Measurements from ENCODE around the gene FDXR. TPM values are rescaled to one million over a fixed set of nuclear protein-coding genes. Genes with fewer than 3 reads are reported as not detected.

The FDXR gene
- total RNA-seq, 1 donor from 2014 or later: 10.0 TPM

GRCh38 chr17:74839990-74840852, 32.6 kb downstream of the FDXR start:
- DNase-seq (ENCODE audit: low spot score): no peak
- ATAC-seq: no peak

- ATAC-seq (no peak), DNase-seq (ENCODE audit: low spot score) (no peak)
These were observed 34.5 kb downstream of the FDXR start for GRCh38 chr17:74838274-74838673.

GRCh38 chr17:74836691-74837467, 35.9 kb downstream of the FDXR start:
- ATAC-seq (no peak), DNase-seq (ENCODE audit: low spot score) (no peak)

- DNase-seq (ENCODE audit: low spot score) (no peak), ATAC-seq (no peak)
These were observed 36.6 kb downstream of the FDXR start for GRCh38 chr17:74836191-74836590.

GRCh38 chr17:74833501-74834377, 39.1 kb downstream of the FDXR start:
- DNase-seq (ENCODE audit: low spot score) (no peak), ATAC-seq (peak; percentile 50)

- ATAC-seq (no peak), DNase-seq (ENCODE audit: low spot score) (no peak)
These were observed 40.4 kb downstream of the FDXR start for GRCh38 chr17:74832421-74832820.

- no peak for DNase-seq (ENCODE audit: low spot score)
- ATAC-seq: no peak
These were observed 41.2 kb downstream of the FDXR start for GRCh38 chr17:74831444-74832146.

GRCh38 chr17:74830861-74831260, 41.9 kb downstream of the FDXR start:
- no peak for DNase-seq (ENCODE audit: low spot score)
- ATAC-seq: no peak

- ATAC-seq (no peak), DNase-seq (ENCODE audit: low spot score) (no peak)
These were observed 45.0 kb downstream of the FDXR start for GRCh38 chr17:74827800-74828199.

GRCh38 chr17:74825952-74826719, 46.7 kb downstream of the FDXR start:
- no peak for ATAC-seq
- DNase-seq (ENCODE audit: low spot score): no peak

GRCh38 chr17:74824961-74825627, 47.7 kb downstream of the FDXR start:
- no peak for DNase-seq (ENCODE audit: low spot score)

GRCh38 chr17:74822939-74823367, 49.8 kb downstream of the FDXR start:
- peak; percentile 31 for ATAC-seq
- no peak for DNase-seq (ENCODE audit: low spot score)

More at GRCh38 chr17:74824961-74825627, 47.7 kb downstream of the FDXR start:
- ATAC-seq: no peak

- ATAC-seq: no peak
- DNase-seq (ENCODE audit: low spot score): no peak
These were observed 50.4 kb downstream of the FDXR start for GRCh38 chr17:74822335-74822938.

- DNase-seq (ENCODE audit: low spot score): no peak
- no peak for ATAC-seq
These were observed 51.0 kb downstream of the FDXR start for GRCh38 chr17:74821655-74822334.

- DNase-seq (ENCODE audit: low spot score) (no peak), ATAC-seq (no peak)
These were observed 52.9 kb downstream of the FDXR start for GRCh38 chr17:74819801-74820436.

- ATAC-seq (no peak), DNase-seq (ENCODE audit: low spot score) (no peak)
These were observed 54.4 kb downstream of the FDXR start for GRCh38 chr17:74818291-74818938.
